Mesenchymal stem cell (in vitro differentiated cells and primary cell): ENCODE data around the gene PHLPP2.

Source experiments
- DNase-seq: peaks from one replicate; pipeline ENCODE4 v3.0.0-alpha.2; 2013
- H2AFZ ChIP-seq: one replicate; pipeline ENCODE4 v1.6.1; 2013; ENCODE audit warnings: low read depth, mild to moderate bottlenecking, control low read depth, inconsistent platforms, low read length, moderate library complexity
- H2AK5ac ChIP-seq: 2 replicates; pipeline ENCODE4 v1.6.1; 2013; ENCODE audit warnings: low read length, moderate library complexity, mild to moderate bottlenecking, inconsistent platforms; ENCODE audit not compliant: severe bottlenecking
- H2BK120ac ChIP-seq: one replicate; pipeline ENCODE4 v1.6.1; 2013; ENCODE audit warnings: low read depth, mild to moderate bottlenecking, inconsistent platforms, low read length, moderate library complexity
- H2BK12ac ChIP-seq, 2 experiments: one replicate each; pipeline ENCODE4 v1.6.1; 2013; ENCODE audit warnings: inconsistent platforms in 2 of 2, low read length in 2 of 2, mild to moderate bottlenecking in 2 of 2, moderate library complexity in 2 of 2, control low read depth in 1 of 2
- H2BK15ac ChIP-seq: one replicate; pipeline ENCODE4 v1.6.1; 2013; ENCODE audit warnings: mild to moderate bottlenecking, low read depth, inconsistent platforms; ENCODE audit not compliant: poor library complexity, severe bottlenecking
- H2BK5ac ChIP-seq: 2 replicates; pipeline ENCODE4 v1.6.1; 2013; ENCODE audit warnings: low read depth, mild to moderate bottlenecking, low read length, control low read depth, inconsistent platforms; ENCODE audit not compliant: poor library complexity, severe bottlenecking
- H3K14ac ChIP-seq, 2 experiments: one replicate each; pipeline ENCODE4 v1.6.1; 2013; ENCODE audit warnings: inconsistent platforms in 2 of 2, low read length in 2 of 2, control low read depth in 1 of 2, mild to moderate bottlenecking in 1 of 2, moderate library complexity in 1 of 2
- H3K18ac ChIP-seq, 2 experiments: one replicate each; pipeline ENCODE4 v1.6.1; 2013; ENCODE audit warnings: inconsistent platforms in 2 of 2, low read length in 2 of 2, control low read depth in 1 of 2, low read depth in 1 of 2, mild to moderate bottlenecking in 1 of 2
- H3K23ac ChIP-seq, 2 experiments: one replicate each; pipeline ENCODE4 v1.6.1; 2013; ENCODE audit warnings: inconsistent platforms in 2 of 2, low read length in 2 of 2, mild to moderate bottlenecking in 2 of 2, moderate library complexity in 2 of 2, control low read depth in 1 of 2
- H3K27ac ChIP-seq: 2 replicates; pipeline ENCODE4 v1.5.1; 2013; ENCODE audit warnings: mild to moderate bottlenecking, moderate library complexity, low read length, control low read depth, inconsistent platforms; ENCODE audit not compliant: poor library complexity, severe bottlenecking
- H3K27me3 ChIP-seq, 2 experiments: 2 replicates each; pipeline versions ENCODE4 v1.6.1 to v1.7.0; 2013; ENCODE audit warnings: low read length in 2 of 2, mild to moderate bottlenecking in 2 of 2, moderate library complexity in 2 of 2, control low read depth in 1 of 2, inconsistent platforms in 1 of 2; ENCODE audit not compliant: control insufficient read depth in 1 of 2, insufficient read depth in 1 of 2
- H3K36me3 ChIP-seq, 2 experiments: 2 replicates each; pipeline versions ENCODE4 v1.6.1 to v1.7.0; 2013; ENCODE audit warnings: low read length in 2 of 2, control low read depth in 1 of 2, inconsistent platforms in 1 of 2, low read depth in 1 of 2, mild to moderate bottlenecking in 1 of 2; ENCODE audit not compliant: insufficient read depth in 2 of 2, control insufficient read depth in 1 of 2
- H3K4ac ChIP-seq, 2 experiments: one replicate each; pipeline ENCODE4 v1.6.1; 2013; ENCODE audit warnings: inconsistent platforms in 2 of 2, low read length in 2 of 2, mild to moderate bottlenecking in 2 of 2, moderate library complexity in 2 of 2, control low read depth in 1 of 2, low read depth in 1 of 2
- H3K4me1 ChIP-seq: 2 replicates; pipeline ENCODE4 v1.6.1; 2013; ENCODE audit warnings: low read depth, low read length, control low read depth; ENCODE audit not compliant: control insufficient read depth, insufficient read depth
- H3K4me2 ChIP-seq: 2 replicates; pipeline ENCODE4 v1.6.1; 2013; ENCODE audit warnings: low read length, mild to moderate bottlenecking, inconsistent platforms; ENCODE audit not compliant: poor library complexity, severe bottlenecking
- H3K4me3 ChIP-seq, 2 experiments: 2 replicates each; pipeline versions ENCODE4 v1.5.1 to v1.7.0; 2013; ENCODE audit warnings: low read length in 2 of 2, mild to moderate bottlenecking in 2 of 2, control low read depth in 1 of 2, low read depth in 1 of 2; ENCODE audit not compliant: insufficient read depth in 1 of 2
- H3K79me1 ChIP-seq: replicated peaks from 2 replicates; pipeline ENCODE4 v1.6.1; 2013; ENCODE audit warnings: mild to moderate bottlenecking, control low read depth, low read length, inconsistent platforms; ENCODE audit not compliant: poor library complexity, severe bottlenecking
- H3K9ac ChIP-seq: 2 replicates; pipeline ENCODE4 v1.7.0; 2013; ENCODE audit warnings: mild to moderate bottlenecking, low read length, moderate library complexity
- H3K9me3 ChIP-seq: 2 replicates; pipeline ENCODE4 v1.7.0; 2013; ENCODE audit warnings: mild to moderate bottlenecking, low read length; ENCODE audit not compliant: control insufficient read depth
- H4K8ac ChIP-seq: one replicate; pipeline ENCODE4 v1.6.1; 2013; ENCODE audit warnings: inconsistent platforms, mild to moderate bottlenecking, low read length, moderate library complexity
- H4K91ac ChIP-seq: one replicate; pipeline ENCODE4 v1.6.1; 2013; ENCODE audit warnings: mild to moderate bottlenecking, low read length, inconsistent platforms
- WGBS: methylation state at CpG from one replicate; pipeline ENCODE4 v1.1.7; 2013; ENCODE audit warnings: mixed read lengths; 5-methylcytosine and 5-hydroxymethylcytosine counted together

Gene PHLPP2

GRCh38 chr16:71669926-71670536 is 54.5 kb downstream of the PHLPP2 start:
- Histone ChIP-seq H3K4me3 (no peak overlapping the region), H2BK15ac (no peak overlapping the region), H3K27ac (no peak overlapping the region), H4K91ac (no peak overlapping the region), H2BK120ac (no peak overlapping the region), H2AK5ac (no peak overlapping the region), H2BK12ac (no peak overlapping the region), H3K4me1 (no peaks in the 10 kb centered on the region), H2AFZ (no peak overlapping the region), H3K9ac (no peak overlapping the region), H3K9me3 (no peaks in the 10 kb centered on the region), H3K4ac (no peak overlapping the region), H3K23ac (no peak overlapping the region), H3K4me2 (no peak overlapping the region), H3K27me3 (no peaks in the 10 kb centered on the region), H4K8ac (no peak overlapping the region), H3K18ac (no peak overlapping the region), H3K14ac (no peak overlapping the region), H3K36me3 (peaks cover 17 to 89% of the 10 kb centered on the region in 2 experiments), H2BK5ac (no peak overlapping the region), H3K79me1 (peaks cover 4% of the 10 kb centered on the region)
- no peak for DNase-seq
- 94% methylated on average over 4 of the region's 6 CpGs for WGBS

GRCh38 chr16:71666928-71667707 is 57.4 kb downstream of the PHLPP2 start:
- Histone ChIP-seq H3K4ac (no peak overlapping the region), H3K9me3 (no peaks in the 10 kb centered on the region), H2BK12ac (no peak overlapping the region), H3K27ac (no peak overlapping the region), H3K27me3 (no peaks in the 10 kb centered on the region), H2BK15ac (no peak overlapping the region), H3K36me3 (peaks cover 23 to 85% of the 10 kb centered on the region in 2 experiments), H3K23ac (no peak overlapping the region), H3K14ac (no peak overlapping the region), H3K18ac (no peak overlapping the region), H3K4me3 (no peak overlapping the region), H3K4me2 (no peak overlapping the region), H2BK5ac (no peak overlapping the region), H2AK5ac (no peak overlapping the region), H2AFZ (no peak overlapping the region), H3K9ac (no peak overlapping the region), H4K8ac (no peak overlapping the region), H2BK120ac (no peak overlapping the region), H3K4me1 (no peaks in the 10 kb centered on the region), H4K91ac (no peak overlapping the region), H3K79me1 (peaks cover 5% of the 10 kb centered on the region)
- 91% methylated on average over 4 of the region's 4 CpGs for WGBS
- no peak for DNase-seq

GRCh38 chr16:71666264-71666663 is 58.2 kb downstream of the PHLPP2 start:
- H3K4ac ChIP-seq, result no peak overlapping the region
- H2BK120ac ChIP-seq, result no peak overlapping the region
- no peak overlapping the region for H3K18ac ChIP-seq
- no peak overlapping the region for H3K4me2 ChIP-seq
- no peak overlapping the region for H4K91ac ChIP-seq
- no peaks in the 10 kb centered on the region for H3K9me3 ChIP-seq
- H3K36me3 ChIP-seq, result peaks cover 28 to 82% of the 10 kb centered on the region in 2 experiments
- whole genome bisulfite sequencing, result 100% methylated on average over 1 of the region's 1 CpG
- DNase-seq, result no peak
- H3K14ac ChIP-seq, result no peak overlapping the region
- no peak overlapping the region for H4K8ac ChIP-seq
- H3K79me1 ChIP-seq, result peaks cover 5% of the 10 kb centered on the region
- H3K23ac ChIP-seq, result no peak overlapping the region
- no peak overlapping the region for H2BK15ac ChIP-seq
- no peaks in the 10 kb centered on the region for H3K27me3 ChIP-seq
- no peak overlapping the region for H2AK5ac ChIP-seq
- H3K9ac ChIP-seq, result no peak overlapping the region
- H2BK12ac ChIP-seq, result no peak overlapping the region
- H3K27ac ChIP-seq, result no peak overlapping the region
- no peaks in the 10 kb centered on the region for H3K4me1 ChIP-seq
- H2AFZ ChIP-seq, result no peak overlapping the region
- no peak overlapping the region for H3K4me3 ChIP-seq
- H2BK5ac ChIP-seq, result no peak overlapping the region

GRCh38 chr16:71659471-71659870 is 65.0 kb downstream of the PHLPP2 start:
- no peak for DNase-seq
- WGBS, result 100% methylated on average over 2 of the region's 2 CpGs
- Histone ChIP-seq H3K9ac (no peak overlapping the region), H3K14ac (no peak overlapping the region), H4K91ac (no peak overlapping the region), H2AFZ (no peak overlapping the region), H3K18ac (no peak overlapping the region), H3K23ac (no peak overlapping the region), H3K27me3 (no peaks in the 10 kb centered on the region), H3K4ac (no peak overlapping the region), H3K9me3 (no peaks in the 10 kb centered on the region), H3K4me3 (no peak overlapping the region), H3K4me1 (no peaks in the 10 kb centered on the region), H3K79me1 (peaks cover 3% of the 10 kb centered on the region), H4K8ac (no peak overlapping the region), H3K27ac (no peak overlapping the region), H2BK5ac (no peak overlapping the region), H2AK5ac (no peak overlapping the region), H3K36me3 (peaks cover 22 to 51% of the 10 kb centered on the region in 2 experiments), H2BK15ac (no peak overlapping the region), H3K4me2 (no peak overlapping the region), H2BK12ac (no peak overlapping the region), H2BK120ac (no peak overlapping the region)
